ENCODE data around the gene HTRA2.

The HTRA2 gene

DNA sequence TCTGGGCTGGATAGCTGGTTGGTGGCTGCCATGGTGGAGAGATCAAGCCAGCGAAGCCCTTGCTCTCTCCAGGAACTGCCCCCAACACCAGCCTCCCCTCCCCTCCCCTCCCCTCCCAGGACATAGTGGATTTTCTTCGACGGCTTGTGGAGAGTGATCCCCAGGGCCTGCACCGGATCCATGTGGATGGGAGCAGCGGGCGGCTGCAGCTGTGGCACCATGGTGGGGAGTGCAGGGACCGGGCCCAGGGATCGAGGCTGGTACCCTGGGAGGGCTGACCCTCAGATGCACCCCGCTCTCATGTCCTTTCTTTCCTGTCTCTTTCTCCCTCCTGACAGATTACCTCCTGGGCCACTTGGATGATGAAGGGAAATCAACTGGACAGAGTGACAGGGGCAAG lies 39.8 kb upstream of the HTRA2 start:
- no peaks in the 10 kb centered on the region for H3K79me2 ChIP-seq (ENCODE audit: low read length)
- H3K9me3 ChIP-seq (ENCODE audit: insufficient read depth, low read length): no peaks in the 10 kb centered on the region
- no peak overlapping the region for H3K9ac ChIP-seq (ENCODE audit: low read length)
- no peaks in the 10 kb centered on the region for H3K4me1 ChIP-seq (ENCODE audit: low read length)
- no peak overlapping the region for H3K4me2 ChIP-seq (ENCODE audit: low read length)
- H3K36me3 ChIP-seq (replicated peaks; ENCODE audit: low read depth, low read length): peaks cover 20% of the 10 kb centered on the region
- no peaks in the 10 kb centered on the region for H3K27me3 ChIP-seq (ENCODE audit: low read depth, low read length)
- H4K20me1 ChIP-seq (ENCODE audit: insufficient read depth, low read length): no peaks in the 10 kb centered on the region
- H3K4me3 ChIP-seq (ENCODE audit: low read length): no peak overlapping the region
- H3K27ac ChIP-seq (ENCODE audit: low read length): no peak overlapping the region
- no peak for TF ChIP-seq EZH2phosphoT487 (IDR thresholded peaks at IDR 0.05; ENCODE audit: low read depth)
- TF ChIP-seq, protein P1, sequence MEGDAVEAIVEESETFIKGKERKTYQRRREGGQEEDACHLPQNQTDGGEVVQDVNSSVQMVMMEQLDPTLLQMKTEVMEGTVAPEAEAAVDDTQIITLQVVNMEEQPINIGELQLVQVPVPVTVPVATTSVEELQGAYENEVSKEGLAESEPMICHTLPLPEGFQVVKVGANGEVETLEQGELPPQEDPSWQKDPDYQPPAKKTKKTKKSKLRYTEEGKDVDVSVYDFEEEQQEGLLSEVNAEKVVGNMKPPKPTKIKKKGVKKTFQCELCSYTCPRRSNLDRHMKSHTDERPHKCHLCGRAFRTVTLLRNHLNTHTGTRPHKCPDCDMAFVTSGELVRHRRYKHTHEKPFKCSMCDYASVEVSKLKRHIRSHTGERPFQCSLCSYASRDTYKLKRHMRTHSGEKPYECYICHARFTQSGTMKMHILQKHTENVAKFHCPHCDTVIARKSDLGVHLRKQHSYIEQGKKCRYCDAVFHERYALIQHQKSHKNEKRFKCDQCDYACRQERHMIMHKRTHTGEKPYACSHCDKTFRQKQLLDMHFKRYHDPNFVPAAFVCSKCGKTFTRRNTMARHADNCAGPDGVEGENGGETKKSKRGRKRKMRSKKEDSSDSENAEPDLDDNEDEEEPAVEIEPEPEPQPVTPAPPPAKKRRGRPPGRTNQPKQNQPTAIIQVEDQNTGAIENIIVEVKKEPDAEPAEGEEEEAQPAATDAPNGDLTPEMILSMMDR (IDR thresholded peaks at IDR 0.05; ENCODE audit: low read depth, low read length): no peak
- no peak overlapping the region for H2AFZ ChIP-seq (ENCODE audit: low read depth, low read length)

DNA sequence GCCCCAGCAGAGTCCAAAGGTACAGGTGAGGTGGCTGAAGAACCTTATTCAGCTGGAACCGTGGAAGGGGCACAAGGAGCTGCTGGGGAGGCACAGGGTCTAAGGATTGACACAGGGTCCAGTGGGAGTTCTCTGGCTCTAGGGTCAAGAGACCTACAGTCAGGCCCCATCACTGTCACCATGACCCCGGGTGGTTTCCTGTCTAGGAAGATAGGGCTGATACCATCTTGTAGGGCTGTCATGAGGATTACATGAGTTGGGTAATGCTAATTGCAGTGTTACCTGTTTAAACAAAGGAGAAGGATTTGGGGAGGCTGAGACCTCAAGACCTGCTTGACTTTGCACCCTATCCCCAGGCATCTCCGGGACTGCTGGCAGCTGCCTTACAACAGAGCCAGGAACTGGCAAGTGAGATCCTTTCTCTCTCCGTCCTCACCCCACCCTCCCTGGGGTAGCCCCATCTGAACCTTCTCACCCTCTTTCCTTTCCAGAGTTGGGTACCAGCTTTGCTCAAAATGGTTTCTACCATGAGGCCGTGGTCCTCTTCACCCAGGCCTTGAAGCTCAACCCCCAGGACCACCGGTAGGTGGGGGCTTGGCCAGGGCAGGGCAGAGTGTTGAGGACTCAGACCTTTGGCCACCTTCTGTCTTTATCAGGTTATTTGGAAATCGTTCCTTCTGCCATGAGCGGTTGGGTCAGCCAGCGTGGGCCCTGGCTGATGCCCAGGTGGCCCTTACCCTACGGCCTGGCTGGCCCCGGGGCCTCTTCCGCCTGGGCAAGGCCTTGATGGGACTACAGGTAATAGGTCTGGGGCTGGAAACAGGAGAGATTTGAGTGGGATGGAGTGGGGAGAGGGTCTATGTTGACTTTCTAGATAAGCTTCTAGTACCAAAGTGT lies 37.8 kb upstream of the HTRA2 start:
- Histone ChIP-seq H3K79me2 (ENCODE audit: low read length) (no peaks in the 10 kb centered on the region), H3K27ac (ENCODE audit: low read length) (no peak overlapping the region), H3K4me1 (ENCODE audit: low read length) (no peaks in the 10 kb centered on the region), H2AFZ (ENCODE audit: low read depth, low read length) (no peak overlapping the region), H4K20me1 (ENCODE audit: insufficient read depth, low read length) (no peaks in the 10 kb centered on the region), H3K27me3 (ENCODE audit: low read depth, low read length) (no peaks in the 10 kb centered on the region), H3K9ac (ENCODE audit: low read length) (no peak overlapping the region), H3K4me2 (ENCODE audit: low read length) (no peak overlapping the region), H3K36me3 (replicated peaks; ENCODE audit: low read depth, low read length) (peaks cover 17% of the 10 kb centered on the region), H3K9me3 (ENCODE audit: insufficient read depth, low read length) (no peaks in the 10 kb centered on the region), H3K4me3 (ENCODE audit: low read length) (no peak overlapping the region)
- TF ChIP-seq, protein P1 (IDR thresholded peaks at IDR 0.05; ENCODE audit: low read depth, low read length): no peak
- no peak for TF ChIP-seq EZH2phosphoT487 (IDR thresholded peaks at IDR 0.05; ENCODE audit: low read depth)

DNA sequence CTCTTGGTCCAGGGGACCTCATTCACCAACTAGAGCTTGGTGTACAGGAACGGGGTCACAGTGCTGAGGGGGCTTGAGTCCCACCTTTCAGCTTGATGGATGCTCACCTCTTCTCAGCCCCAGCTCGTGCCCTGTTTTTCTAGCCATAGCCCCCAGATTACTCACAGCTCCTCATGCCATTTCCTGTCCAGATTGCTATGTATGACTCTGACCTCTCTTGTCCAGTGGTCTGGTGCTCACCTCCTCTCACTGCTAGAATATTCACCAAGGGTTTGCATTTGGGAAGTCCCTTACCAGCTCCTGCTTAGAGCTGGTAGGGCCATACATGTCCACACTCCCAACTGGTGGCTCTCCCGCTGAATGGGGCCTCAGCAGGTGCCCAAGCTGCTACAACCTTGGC lies 36.2 kb upstream of the HTRA2 start:
- Histone ChIP-seq H4K20me1 (ENCODE audit: insufficient read depth, low read length) (no peaks in the 10 kb centered on the region), H3K36me3 (replicated peaks; ENCODE audit: low read depth, low read length) (peaks cover 17% of the 10 kb centered on the region), H2AFZ (ENCODE audit: low read depth, low read length) (no peak overlapping the region), H3K4me2 (ENCODE audit: low read length) (no peak overlapping the region), H3K79me2 (ENCODE audit: low read length) (no peaks in the 10 kb centered on the region), H3K27ac (ENCODE audit: low read length) (no peak overlapping the region), H3K9me3 (ENCODE audit: insufficient read depth, low read length) (no peaks in the 10 kb centered on the region), H3K9ac (ENCODE audit: low read length) (no peak overlapping the region), H3K4me1 (ENCODE audit: low read length) (no peaks in the 10 kb centered on the region), H3K4me3 (ENCODE audit: low read length) (no peak overlapping the region), H3K27me3 (ENCODE audit: low read depth, low read length) (no peaks in the 10 kb centered on the region)
- TF ChIP-seq EZH2phosphoT487 (IDR thresholded peaks at IDR 0.05; ENCODE audit: low read depth): no peak
- TF ChIP-seq, protein P1 (IDR thresholded peaks at IDR 0.05; ENCODE audit: low read depth, low read length): no peak

DNA sequence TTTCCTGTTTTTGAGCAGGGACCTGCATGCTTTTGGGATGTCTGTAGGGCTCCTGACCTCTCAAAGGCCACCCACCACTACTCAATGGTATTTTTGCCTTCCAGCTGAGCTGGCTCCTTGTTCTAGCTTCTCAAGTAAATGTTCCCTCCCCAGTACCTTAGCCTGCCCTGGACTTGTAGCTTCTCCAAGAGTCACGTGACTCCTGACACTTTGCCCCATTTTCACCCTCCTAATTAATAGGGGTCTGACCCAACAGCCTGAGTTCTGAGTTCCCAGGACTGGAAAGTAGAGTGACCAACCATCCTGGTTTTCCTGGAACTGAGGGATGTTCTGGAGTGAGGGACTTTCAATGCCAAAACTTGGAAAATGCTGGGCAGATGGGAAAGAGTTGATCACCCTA lies 34.3 kb upstream of the HTRA2 start:
- no peaks in the 10 kb centered on the region for H4K20me1 ChIP-seq (ENCODE audit: insufficient read depth, low read length)
- no peak for TF ChIP-seq EZH2phosphoT487 (IDR thresholded peaks at IDR 0.05; ENCODE audit: low read depth)
- TF ChIP-seq, protein P1 (IDR thresholded peaks at IDR 0.05; ENCODE audit: low read depth, low read length): no peak
- no peak overlapping the region for H3K4me3 ChIP-seq (ENCODE audit: low read length)
- H3K4me2 ChIP-seq (ENCODE audit: low read length): no peak overlapping the region
- no peak overlapping the region for H2AFZ ChIP-seq (ENCODE audit: low read depth, low read length)
- H3K4me1 ChIP-seq (ENCODE audit: low read length): no peaks in the 10 kb centered on the region
- H3K79me2 ChIP-seq (ENCODE audit: low read length): no peaks in the 10 kb centered on the region
- H3K36me3 ChIP-seq (replicated peaks; ENCODE audit: low read depth, low read length): peaks cover 17% of the 10 kb centered on the region
- H3K27me3 ChIP-seq (ENCODE audit: low read depth, low read length): no peaks in the 10 kb centered on the region
- no peak overlapping the region for H3K27ac ChIP-seq (ENCODE audit: low read length)
- no peaks in the 10 kb centered on the region for H3K9me3 ChIP-seq (ENCODE audit: insufficient read depth, low read length)
- H3K9ac ChIP-seq (ENCODE audit: low read length): no peak overlapping the region
